Right atrium auricular region (tissue), 2 donors: ENCODE measurements around the gene LGI2. TPM values are rescaled to one million over a fixed set of nuclear protein-coding genes. Genes with fewer than 3 reads are reported as not detected.

Experiments used
- DNase-seq: peaks from one replicate; pipeline ENCODE4 v3.0.0-alpha.2; 2019; ENCODE audit warnings: low spot score
- H3K27ac ChIP-seq, 2 donors: fragments of 200-600 bp; sonication (generic); 1 replicate in 1 of 2; 2 replicates in 1 of 2; pipeline ENCODE4 v1.5.1; 2016 to 2019
- H3K27me3 ChIP-seq, 2 donors: fragments of 200-600 bp; sonication (generic); one replicate each; pipeline versions ENCODE4 v1.5.1 to v1.6.0; 2017 to 2019
- H3K36me3 ChIP-seq: fragments of 200-600 bp; sonication (generic); one replicate; pipeline ENCODE4 v1.5.1; 2016
- H3K4me1 ChIP-seq, 2 donors: fragments of 200-600 bp; sonication (generic); one replicate each; pipeline versions ENCODE4 v1.5.1 to v1.6.0; 2017 to 2019
- H3K4me3 ChIP-seq, 2 donors: fragments of 200-600 bp; sonication (generic); 1 replicate in 1 of 2; 2 replicates in 1 of 2; pipeline ENCODE4 v1.5.1; 2017 to 2019; ENCODE audit warnings: mild to moderate bottlenecking in 1 of 2, moderate library complexity in 1 of 2
- H3K9me3 ChIP-seq, 2 donors: fragments of 200-600 bp; sonication (generic); one replicate each; pipeline ENCODE4 v1.5.1; 2019
- total RNA-seq, 2 donors: library from RNA; depleted of rRNA; stranded (reverse); fragments of >200 nt; gene quantifications; one replicate each; pipeline ENCODE4 v1.1.0, GENCODE V29; 2016
- TF ChIP-seq, protein P1 (sequence below), 2 donors: fragments of 200-600 bp; sonication (generic); IDR thresholded peaks; one replicate each; pipeline ENCODE4 v1.5.1; 2019; ENCODE audit warnings: antibody characterized with exemption in 2 of 2

LGI2 gene
- total RNA-seq, 2 donors from 2014 or later, result 1.1 to 1.9 TPM

DNA sequence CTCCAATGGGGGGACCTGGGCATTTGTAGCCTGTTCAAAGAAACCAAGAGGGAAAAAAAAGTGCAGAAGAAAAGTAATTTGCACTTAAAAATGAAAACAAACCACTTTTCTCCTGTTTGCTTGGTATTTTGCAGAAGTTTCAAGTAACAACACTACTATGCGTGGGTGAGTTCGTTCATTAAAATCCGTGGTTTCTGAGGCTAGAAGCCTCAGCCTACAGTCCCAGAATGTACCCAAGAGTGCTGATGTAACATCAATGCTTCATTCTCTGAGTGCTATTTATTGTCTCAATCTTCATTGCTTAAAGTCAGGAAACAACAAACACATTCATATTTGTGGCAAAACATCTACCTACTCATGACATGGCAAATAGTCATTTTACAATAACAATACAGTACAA, 29.2 kb downstream of the LGI2 start:
- no peaks in the 10 kb centered on the region for H3K27me3 ChIP-seq
- no peak overlapping the region for H3K4me3 ChIP-seq
- H3K27ac ChIP-seq, result no peak overlapping the region
- no peak for DNase-seq
- H3K36me3 ChIP-seq, result no peaks in the 10 kb centered on the region
- H3K4me1 ChIP-seq, result peaks cover 0 to 12% of the 10 kb centered on the region in 2 donors
- TF ChIP-seq, protein P1, sequence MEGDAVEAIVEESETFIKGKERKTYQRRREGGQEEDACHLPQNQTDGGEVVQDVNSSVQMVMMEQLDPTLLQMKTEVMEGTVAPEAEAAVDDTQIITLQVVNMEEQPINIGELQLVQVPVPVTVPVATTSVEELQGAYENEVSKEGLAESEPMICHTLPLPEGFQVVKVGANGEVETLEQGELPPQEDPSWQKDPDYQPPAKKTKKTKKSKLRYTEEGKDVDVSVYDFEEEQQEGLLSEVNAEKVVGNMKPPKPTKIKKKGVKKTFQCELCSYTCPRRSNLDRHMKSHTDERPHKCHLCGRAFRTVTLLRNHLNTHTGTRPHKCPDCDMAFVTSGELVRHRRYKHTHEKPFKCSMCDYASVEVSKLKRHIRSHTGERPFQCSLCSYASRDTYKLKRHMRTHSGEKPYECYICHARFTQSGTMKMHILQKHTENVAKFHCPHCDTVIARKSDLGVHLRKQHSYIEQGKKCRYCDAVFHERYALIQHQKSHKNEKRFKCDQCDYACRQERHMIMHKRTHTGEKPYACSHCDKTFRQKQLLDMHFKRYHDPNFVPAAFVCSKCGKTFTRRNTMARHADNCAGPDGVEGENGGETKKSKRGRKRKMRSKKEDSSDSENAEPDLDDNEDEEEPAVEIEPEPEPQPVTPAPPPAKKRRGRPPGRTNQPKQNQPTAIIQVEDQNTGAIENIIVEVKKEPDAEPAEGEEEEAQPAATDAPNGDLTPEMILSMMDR (IDR thresholded peaks at IDR 0.05), result no peak
- no peaks in the 10 kb centered on the region for H3K9me3 ChIP-seq

DNA sequence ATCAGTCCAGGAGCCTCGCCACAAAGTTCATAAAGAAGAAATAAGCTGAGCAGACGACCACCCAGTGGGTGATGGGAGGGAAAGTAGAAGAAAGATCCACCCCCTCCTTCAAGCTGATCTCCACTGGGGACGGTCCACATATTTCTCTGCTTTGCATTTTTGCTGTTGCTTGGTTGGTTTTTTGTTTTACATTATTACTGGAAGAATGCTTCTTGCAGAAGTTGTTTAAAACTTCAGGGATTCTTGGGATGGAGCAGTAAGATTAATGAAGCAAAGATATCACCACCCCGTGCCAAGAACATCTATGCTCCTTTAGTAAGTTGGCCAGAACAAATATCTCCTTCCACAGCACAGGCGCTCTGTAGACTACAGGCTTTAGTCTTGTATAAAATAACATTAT, 30.1 kb downstream of the LGI2 start:
- Histone ChIP-seq H3K4me1 (peaks cover 0 to 12% of the 10 kb centered on the region in 2 donors), H3K27me3 (no peaks in the 10 kb centered on the region), H3K9me3 (no peaks in the 10 kb centered on the region), H3K36me3 (no peaks in the 10 kb centered on the region), H3K4me3 (no peak overlapping the region), H3K27ac (no peak overlapping the region)
- TF ChIP-seq, protein P1 (IDR thresholded peaks at IDR 0.05), result no peak
- DNase-seq, result no peak

DNA sequence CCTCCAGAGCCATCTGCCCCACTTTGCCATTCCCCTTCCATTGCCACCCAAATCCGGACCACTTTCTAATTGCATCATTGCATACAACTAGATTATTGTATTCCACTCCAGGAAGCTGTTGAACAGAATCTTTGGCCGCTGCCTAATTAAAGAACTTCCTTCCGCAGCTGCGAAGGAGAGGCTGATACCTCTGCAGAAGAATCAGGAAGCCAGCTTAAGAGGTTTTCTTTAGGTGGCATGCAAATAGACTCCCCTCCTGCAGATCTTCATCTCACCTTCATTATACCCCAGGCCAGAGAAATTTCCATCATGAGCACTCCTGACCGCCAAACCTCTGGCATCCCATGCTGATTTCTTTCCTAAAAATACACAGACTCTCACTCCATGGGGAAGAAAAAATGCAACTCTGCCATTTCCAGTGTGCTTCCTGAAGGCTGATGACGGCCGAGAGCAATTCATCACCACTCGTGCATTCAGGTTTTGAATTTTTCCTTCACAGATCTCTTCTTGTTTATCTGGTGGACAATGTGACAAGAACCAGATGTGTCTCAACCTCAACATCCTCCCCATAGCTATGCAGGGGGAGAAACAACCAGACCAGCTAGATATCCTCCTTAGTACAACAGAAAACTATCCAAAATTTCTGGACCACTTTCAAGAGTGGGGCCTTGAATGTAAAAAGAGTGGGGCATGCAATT, 31.2 kb downstream of the LGI2 start:
- H3K36me3 ChIP-seq, result no peaks in the 10 kb centered on the region
- no peaks in the 10 kb centered on the region for H3K27me3 ChIP-seq
- TF ChIP-seq, protein P1 (IDR thresholded peaks at IDR 0.05), result no peak
- H3K4me3 ChIP-seq, result no peak overlapping the region
- no peak overlapping the region for H3K27ac ChIP-seq
- DNase-seq, result no peak
- H3K9me3 ChIP-seq, result peaks cover 0 to 5% of the 10 kb centered on the region in 2 donors
- peaks cover 0 to 12% of the 10 kb centered on the region in 2 donors for H3K4me1 ChIP-seq

DNA sequence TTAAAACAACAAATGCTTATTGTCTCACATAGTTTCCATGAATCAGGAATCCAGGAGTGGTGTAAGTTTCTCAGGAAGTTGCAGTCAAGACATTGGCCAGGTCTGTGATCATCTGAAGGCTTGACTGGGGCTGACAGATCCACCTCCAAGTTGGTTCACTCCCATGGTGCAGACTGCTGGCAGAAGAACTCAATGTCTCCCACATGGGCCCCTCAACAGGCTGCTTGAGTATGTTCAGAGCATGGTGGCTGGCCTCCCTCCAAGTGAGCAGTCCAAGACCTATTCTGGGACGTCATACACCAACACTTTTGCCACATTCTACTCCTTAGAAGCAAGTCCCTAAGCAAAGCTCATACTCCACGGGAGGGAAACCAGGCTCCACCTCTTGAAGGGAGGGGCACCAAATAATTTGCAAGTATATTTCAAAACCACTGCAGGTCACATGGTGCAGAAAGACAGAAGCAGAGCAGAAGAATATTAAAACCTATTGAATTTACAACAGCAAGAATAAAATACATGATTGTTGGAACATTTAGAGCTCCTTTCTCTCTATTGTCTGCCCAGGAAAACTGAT, 35.3 kb downstream of the LGI2 start:
- no peaks in the 10 kb centered on the region for H3K27me3 ChIP-seq

DNA sequence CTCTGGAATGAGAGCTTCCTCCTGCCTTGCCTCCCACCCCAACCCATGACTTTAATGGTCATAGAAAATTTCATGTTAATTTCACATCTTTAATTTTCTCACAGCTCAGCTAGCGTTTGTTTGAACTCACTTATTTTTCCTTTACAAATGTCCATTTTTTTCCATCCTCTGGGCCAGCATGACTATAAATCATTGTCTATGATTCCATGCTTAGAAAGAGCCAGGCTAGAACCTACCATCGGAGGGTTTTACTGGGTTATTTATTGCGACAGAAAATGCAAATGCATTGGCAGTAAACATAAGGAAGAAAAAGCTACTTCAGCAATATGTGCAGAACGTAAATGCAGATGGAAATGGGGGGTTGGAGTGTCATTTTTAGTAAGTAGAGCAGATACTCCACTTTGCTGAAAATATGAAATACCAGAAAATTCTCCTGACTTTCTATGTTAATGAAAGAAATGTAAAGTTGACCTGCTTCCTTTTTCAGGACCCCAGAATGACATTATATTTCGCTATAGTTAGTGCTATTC, 37.1 kb downstream of the LGI2 start:
- Histone ChIP-seq H3K4me1 (no peaks in the 10 kb centered on the region), H3K27me3 (no peaks in the 10 kb centered on the region), H3K9me3 (peaks cover 0 to 11% of the 10 kb centered on the region in 2 donors), H3K4me3 (no peak overlapping the region), H3K27ac (no peak overlapping the region), H3K36me3 (no peaks in the 10 kb centered on the region)
- DNase-seq, result no peak
- TF ChIP-seq, protein P1 (IDR thresholded peaks at IDR 0.05), result no peak

More for the DNA sequence above, 35.3 kb downstream of the LGI2 start:
- H3K27ac ChIP-seq, result no peak overlapping the region
- H3K36me3 ChIP-seq, result no peaks in the 10 kb centered on the region
- no peak overlapping the region for H3K4me3 ChIP-seq
- TF ChIP-seq, protein P1 (IDR thresholded peaks at IDR 0.05), result no peak
- no peak for DNase-seq
- H3K4me1 ChIP-seq, result peaks cover 0 to 12% of the 10 kb centered on the region in 2 donors
- H3K9me3 ChIP-seq, result peaks cover 0 to 9% of the 10 kb centered on the region in 2 donors
